DMS 273 (cell line): ENCODE data around the gene GCNT1.
"Not testable (repeated sequence)": the region's sequence is repeated elsewhere in the genome, so short reads cannot be mapped to it uniquely, and the experiment has no call there.

Experiments used
- DNase-seq: peaks from one replicate; lab custom pipeline; 2025; ENCODE audit not compliant: unreplicated experiment; lab: John Stamatoyannopoulos, UW

The GCNT1 gene

DNA sequence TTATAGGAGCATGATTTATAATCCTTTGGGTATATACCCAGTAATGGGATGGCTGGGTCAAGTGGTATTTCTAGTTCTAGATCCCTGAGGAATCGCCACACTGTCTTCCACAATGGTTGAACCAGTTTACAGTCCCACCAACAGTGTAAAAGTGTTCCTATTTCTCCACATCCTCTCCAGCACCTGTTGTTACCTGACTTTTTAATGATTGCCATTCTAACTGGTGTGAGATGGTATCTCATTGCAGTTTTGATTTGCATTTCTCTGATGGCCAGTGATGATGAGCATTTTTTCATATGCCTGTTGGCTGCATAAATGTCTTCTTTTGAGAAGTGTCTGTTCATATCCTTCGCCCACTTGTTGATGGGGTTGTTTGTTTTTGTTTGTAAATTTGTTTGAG lies 20.4 kb downstream of the GCNT1 start:
- DNase-seq, result not testable (repeated sequence)

DNA sequence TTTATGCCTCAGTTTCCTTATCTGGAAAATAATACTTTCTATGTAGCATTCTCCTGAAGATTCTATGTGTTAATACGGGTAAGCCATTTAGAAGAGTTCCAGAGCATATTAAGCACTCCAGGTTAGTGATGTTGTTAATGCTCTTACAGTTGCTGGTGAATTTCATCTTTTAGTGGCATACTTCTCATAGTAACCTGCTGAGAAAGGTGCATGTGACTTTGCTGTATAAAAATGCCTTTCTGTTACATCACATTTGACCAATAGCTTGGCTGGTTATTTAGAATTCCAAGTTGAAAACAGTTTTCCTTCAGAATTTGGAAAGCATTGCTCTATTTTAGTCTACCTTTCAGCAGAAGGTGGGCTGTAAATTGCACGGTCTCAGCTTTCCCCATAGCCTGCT lies 27.2 kb downstream of the GCNT1 start:
- no peak for DNase-seq

DNA sequence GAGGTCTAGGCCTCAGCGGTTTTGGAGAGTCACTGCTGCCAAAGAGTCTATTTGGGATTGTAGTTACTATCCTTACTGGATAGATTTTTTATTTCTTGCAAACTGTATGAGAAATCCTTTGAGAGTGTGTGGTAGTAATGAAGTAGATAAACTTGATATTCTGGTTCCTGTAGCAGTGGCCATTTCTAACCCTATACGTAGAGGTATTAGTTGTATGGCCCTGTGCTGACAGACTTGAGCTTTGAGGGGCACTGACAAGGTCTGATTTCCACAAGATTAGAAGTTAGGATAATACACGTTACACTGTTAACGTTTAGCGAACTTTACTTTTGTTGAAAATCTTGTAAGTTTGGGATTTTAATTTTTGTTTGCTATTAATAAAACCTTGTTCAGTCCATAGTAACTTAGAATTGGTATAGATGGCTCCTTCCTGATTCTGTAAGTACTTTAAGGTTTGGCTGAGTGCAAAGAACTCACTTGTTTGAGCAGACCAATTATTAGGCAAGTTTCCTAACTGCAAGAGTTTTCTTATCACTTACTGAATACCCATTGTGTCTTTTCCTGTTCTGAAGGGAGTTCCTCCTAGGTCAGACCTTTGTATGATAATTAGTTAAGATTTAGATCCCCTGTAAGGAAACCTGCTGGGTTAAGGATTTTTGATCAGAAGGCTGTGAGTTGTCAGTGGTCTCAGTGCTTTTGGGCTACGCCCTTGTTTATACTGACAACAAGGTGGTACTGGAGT lies 31.4 kb downstream of the GCNT1 start:
- no peak for DNase-seq

DNA sequence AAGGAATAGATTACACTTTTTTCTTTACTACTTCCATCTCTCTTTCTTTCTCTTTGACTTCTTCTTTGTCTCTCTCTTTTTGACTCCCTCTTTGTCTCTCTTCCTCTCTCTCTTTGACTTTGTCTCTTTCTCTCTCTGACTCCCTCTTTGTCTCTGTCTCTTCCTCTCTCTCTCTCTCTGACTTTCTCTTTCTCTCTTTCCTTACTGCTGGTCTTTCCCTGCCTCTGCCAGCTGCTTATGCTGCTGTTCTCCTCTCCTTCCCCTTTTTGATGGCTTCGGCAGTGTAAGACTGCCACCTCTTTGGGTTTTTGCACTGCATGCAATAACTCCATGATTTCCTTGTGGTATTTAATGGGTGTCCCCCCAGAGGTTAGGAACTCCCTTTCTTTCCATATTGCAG lies 32.1 kb downstream of the GCNT1 start:
- DNase-seq, result not testable (repeated sequence)

DNA sequence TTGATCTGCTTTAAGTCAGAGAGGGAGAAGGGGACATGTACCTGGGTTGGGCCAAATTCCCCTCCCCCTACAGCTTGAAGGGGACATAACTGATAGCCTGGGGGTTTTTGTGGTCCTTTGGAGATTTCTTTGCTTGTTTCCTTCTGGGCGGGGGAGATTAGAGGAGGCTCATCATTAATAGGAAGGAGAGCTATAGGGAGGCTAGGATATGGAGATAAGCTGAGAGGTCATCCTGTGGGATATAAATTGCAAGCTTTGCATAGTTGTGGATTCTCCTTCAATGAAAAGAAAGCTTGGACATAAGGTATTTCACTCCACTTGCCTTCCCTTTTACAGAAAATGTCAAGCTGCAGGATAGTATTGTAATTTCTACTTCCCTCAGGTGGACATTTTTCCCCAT lies 34.5 kb downstream of the GCNT1 start:
- DNase-seq, result not testable (repeated sequence)

DNA sequence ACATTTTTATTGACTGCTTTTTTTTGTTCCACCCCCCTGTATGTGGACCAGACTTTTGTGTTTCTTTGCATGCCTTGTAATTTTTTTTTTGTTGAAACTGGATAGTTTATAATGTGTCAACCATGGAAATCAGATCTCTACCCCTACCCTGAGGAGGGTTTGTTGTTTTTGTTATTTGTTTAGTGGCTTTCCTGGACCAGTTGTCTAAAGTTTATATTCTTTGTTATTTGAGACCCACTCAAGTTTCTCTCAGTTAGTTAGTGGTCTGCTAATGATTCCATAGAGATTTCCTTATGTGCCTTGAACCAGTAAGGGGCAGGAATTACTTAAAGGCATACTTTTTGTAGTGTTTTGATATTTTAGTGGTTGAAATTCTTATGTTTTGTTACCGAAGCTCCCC lies 41.1 kb downstream of the GCNT1 start:
- DNase-seq, result no peak

DNA sequence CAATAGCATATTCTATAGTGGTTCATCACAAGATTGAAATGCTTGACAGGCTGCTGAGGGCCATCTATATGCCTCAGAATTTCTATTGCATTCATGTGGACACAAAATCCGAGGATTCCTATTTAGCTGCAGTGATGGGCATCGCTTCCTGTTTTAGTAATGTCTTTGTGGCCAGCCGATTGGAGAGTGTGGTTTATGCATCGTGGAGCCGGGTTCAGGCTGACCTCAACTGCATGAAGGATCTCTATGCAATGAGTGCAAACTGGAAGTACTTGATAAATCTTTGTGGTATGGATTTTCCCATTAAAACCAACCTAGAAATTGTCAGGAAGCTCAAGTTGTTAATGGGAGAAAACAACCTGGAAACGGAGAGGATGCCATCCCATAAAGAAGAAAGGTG lies 43.8 kb downstream of the GCNT1 start:
- no peak for DNase-seq

DNA sequence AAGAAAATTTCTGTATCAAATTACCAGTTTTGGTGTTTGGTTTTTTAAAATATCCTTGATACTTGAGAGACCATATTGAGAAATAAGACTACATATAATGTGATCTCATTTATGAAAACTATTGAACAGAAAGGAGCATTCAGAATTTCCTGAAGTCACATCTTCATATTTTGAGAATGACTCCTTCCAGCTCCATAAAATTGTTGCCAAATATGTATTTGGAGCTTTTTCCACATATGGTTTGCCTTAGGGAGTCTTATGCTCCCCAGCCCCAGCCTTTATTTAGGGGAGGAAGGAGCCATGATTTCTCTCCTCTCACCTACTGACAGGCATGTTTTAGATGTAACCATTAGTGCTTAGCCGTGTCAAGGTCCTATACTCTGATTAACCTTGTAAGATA lies 51.1 kb downstream of the GCNT1 start:
- no peak for DNase-seq

DNA sequence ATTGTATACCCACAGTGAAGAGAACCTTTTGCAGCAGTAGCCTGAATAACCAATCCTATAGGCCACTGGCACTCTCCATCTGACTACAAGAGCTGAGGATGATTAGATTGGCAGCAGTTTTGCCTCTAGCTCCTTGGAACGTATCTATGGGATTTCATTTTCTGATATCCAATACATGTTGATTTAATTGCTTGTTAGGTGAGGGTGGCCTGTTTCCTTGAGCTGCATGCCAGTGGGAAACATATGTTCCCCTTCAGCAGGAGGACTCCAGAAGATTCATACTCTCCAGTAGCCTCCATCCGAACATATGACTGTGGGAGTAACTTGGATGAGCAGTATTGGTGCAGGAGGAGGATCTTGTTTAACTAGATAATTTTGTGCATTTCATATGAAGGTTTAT lies 51.5 kb downstream of the GCNT1 start:
- no peak for DNase-seq

DNA sequence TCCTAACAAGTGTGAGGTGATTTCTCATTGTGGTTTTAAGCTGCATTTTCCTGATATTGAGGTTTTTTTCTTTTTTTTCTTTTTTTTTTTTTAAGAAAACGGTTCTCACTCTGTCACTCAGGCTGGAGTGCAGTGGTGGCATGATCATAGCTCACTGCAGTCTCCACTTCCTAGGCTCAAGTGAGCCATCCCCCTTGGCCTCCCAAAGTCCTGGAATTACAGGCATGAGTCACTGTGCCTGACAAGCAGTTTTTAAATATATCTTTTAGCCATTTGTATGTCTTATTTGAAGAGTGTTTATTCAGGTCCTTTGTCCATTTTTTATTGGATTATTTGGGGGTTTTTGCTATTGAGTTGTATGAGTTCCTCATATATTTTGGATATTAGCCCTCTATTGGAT lies 53.8 kb downstream of the GCNT1 start:
- DNase-seq, result no peak

DNA sequence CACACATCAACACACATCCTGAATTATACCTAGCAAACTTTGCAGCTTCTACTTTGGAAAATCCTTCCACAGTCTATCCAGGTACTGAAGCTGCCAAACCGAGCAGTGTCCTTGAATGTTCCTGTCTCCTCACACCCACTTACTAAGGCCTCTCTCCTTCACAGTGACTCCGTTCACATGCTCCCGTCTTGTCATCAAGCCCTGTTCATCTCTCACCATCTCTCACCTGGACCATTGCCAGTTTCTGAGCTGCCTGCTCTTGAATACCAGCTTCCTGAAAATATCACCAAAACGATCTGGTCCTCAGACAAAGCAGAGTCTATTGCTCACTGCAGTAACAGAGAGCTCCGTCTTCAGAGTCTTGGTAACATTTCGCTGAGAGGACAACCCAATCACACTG lies 57.4 kb downstream of the GCNT1 start:
- no peak for DNase-seq

DNA sequence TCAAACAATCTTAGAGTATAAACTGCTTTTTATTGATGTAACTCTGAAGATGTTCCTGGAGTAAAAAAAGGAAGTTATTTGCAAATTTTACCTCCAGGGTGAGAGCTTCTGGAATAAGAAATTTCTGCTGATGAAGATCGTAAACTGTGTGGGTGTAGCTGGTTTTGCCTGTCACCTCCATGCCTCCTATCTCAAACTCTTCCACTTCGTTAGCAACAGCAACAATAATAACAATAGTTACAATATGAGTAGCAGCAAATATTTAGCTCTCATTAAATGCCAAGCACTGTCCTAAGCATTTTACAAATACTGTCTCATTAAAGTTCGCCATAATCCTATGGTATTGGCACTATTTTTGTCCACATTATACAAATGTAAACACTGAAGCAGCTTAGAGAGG lies 57.9 kb downstream of the GCNT1 start:
- no peak for DNase-seq

DNA sequence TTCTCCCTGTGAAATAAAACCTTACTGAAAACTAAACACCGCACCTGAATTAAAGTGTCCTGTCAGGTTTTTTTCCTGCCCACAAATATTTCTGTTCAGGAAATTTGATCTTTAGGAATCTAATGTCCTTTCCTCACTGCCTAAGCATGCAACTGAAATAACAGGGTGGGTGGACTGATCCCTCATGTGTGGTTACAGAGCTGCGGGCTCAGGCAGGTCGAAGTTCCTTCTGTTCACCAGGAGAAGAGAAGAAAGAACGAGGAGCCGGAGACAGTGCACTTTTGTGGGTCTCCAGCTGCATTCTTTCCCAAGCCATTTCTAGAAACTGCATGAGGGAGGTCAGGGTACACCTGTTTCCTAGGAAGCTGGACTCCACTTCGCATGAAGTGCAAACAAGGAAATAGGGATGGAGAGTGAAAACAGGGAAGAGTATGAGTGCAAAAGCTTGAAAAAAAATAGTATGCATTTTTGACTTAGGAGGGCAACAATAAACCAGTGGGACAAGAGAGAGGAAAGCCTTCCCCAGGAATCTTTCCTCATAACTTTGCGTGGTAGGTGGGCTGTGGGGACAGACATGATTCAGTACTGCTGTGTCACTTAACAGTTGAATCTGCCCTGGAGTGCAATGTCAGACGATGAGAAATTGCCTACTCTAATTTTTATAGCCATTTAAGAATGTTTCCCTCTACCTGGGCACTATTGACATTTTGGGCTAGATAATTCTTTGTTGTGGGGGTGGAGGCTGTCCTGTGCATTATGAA lies 60.3 kb downstream of the GCNT1 start:
- DNase-seq, result no peak

DNA sequence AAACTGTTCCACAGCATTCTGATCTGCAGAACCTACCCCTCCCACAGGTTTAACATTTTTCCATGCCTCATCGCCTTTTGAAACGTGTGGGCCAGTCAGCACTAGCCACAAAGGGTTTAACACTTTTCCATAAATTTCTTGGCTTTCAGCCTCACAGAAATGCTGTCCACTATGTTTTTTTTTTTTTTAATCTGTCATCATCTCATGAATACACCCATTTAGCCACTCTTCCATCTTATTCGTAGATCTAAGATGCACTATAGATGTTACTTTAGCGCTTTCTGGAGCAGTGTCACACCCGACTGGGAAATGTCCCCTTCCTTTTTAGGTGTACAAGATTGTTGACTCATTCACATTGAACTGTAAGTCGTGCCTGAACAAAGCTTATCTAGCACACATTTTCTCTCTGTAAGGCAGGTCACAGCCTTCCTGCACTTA lies 62.3 kb downstream of the GCNT1 start:
- DNase-seq, result no peak

DNA sequence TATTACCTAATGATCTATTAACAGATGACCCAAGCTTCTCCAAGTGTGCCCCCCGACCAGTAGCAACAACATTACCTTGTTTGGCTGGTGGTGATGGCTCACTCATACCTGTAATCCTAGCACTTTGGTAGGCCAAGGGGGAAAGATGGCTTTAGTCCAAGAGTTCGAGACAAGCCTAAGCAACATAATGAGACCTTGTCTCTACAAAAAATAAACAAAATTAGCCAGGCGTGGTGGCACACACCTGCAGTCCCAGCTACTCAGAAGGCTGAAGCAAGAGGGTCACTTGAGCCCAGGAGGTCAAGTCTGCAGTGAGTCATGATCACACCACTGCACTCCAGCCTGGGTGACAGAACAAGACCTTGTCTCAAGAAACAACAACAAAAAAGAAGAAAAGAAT lies 62.9 kb downstream of the GCNT1 start:
- DNase-seq, result no peak

DNA sequence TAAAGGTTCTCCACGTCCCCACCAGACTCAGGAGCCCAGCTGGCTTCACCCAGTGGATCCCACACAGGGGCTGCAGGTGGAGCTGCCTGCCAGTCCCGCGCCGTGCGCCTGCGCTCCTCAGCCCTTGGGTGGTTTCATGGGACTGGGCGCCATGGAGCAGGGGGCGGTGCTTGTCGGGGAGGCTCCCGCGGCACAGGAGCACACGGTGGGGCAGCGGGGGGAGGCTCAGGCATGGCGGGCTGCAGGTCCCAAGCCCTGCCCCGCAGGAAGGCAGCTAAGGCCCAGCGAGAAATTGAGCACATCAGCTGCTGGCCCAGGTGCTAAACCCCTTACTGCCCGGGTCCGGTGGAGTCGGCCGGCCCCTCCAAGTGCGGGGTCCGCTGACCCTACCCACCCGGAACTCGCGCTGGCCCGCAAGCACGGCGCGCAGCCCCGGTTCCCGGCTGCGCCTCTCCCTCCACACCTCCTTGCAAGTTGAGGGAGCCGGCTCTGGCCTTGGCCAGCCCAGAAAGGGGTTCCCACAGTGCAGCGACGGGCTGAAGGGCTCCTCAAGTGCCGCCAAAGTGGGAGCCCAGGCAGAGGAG lies 64.7 kb downstream of the GCNT1 start:
- DNase-seq, result not testable (repeated sequence)

DNA sequence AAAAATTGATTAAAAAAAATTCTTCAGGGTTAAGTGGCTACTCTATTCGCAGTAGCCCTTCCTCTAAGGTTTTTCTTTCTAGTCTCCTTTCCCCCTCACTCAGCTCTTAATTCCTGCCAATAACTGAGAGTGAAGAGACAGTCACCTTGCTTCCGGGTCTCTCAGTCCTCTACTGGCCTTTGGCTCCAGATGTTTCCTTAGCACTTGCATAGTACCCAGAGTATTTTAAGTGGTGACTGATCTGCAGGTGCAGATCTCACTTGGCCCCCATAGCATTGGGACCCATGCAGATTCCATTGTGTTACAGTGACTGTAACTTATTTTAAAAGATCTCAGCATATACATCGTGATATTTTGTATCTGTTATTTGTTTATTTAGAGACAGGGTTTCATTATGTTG lies 66.2 kb downstream of the GCNT1 start:
- no peak for DNase-seq

DNA sequence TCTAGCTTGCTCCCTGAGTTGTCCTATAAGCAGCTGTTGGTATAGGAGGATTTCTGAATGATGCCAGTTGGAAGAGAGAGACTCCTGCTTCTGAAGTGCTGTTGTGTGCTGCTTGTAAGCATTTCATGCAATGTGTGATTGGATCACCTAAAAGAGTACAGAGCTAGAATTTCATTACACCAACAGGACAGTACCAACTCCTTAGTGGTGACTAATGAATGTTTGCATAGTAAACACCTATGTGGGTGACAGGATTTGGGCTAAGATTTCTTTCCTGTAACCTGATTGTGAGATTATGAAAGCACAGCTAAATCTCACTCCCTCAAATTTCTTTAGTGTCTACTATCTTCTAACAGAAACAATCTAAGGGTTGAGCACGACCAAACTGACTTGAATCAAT lies 67.0 kb downstream of the GCNT1 start:
- no peak for DNase-seq

DNA sequence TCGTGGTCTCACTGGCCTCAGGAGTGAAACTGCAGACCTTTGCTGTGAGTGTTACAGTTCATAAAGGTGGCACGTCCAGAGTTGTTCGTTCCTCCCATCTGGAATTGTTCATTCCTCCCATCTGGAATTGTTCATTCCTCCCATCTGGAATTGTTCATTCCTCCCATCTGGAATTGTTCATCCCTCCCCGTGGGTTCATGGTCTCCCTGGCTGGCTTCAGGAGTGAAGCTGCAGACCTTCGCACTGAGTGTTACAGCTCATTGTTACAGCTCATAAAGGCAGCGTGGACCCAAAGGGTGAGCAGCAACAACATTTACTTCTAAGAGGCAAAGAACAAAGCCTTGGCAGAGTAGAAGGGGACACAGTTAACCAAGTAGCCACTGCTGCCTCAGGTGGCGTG lies 69.1 kb downstream of the GCNT1 start:
- no peak for DNase-seq

DNA sequence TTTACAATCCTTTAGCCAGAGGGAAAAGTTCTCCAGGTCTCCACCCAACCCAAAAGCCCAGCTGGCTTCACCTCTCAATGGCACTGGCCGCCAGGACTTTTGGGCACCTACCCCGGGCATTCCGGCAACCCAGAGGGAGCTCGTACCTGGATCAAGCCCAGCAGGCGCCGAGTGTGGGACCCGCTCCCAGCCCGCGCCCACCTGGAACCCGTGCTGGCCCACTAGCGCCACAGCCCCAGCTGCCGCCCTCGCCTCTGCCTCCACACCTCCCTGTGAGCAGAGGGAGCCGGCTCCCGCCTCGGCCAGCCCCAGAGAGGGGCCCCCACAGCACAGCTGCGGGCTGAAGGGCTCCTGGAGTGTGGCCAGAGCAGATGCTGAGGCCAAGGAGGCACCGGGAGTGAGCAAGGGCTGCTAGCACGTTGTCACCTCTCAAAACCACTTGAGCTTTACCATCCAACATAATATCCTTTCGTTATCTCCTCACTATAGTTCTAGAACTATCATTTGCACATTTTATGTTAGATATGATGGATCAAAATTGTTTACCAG lies 69.7 kb downstream of the GCNT1 start:
- DNase-seq, result no peak

DNA sequence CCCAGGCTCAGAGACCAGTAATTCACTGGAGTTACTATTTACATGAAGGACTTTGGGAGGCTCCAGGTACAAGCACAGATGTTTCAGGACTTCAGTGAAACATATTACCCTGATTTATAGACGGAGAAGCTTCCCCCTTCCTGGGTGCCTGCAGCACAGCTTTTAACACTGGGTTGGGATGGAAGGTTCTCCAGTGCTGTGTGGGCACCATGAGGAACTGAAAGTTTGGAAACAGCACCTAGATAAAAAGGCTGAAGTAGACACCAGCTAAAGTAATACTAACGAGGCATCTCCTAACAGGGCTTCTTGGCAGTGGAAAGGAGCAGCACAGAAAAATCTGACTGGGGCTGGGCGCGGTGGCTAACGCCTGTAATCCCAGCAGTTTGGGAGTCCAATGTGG lies 70.7 kb downstream of the GCNT1 start:
- DNase-seq, result no peak
